GM23248 (cell line): ENCODE measurements around the gene CHTF18.

ENCODE experiments used
- EZH2 ChIP-seq: fragments of 200-600 bp; sonication (generic); IDR thresholded peaks from 2 replicates; pipeline ENCODE4 v1.6.1; 2018; ENCODE audit warnings: antibody characterized with exemption, mild to moderate bottlenecking; ENCODE audit not compliant: insufficient read depth, poor library complexity, severe bottlenecking
- EZH2phosphoT487 ChIP-seq: fragments of 200-600 bp; sonication (generic); IDR thresholded peaks from 2 replicates; pipeline ENCODE4 v1.6.1; 2018; ENCODE audit warnings: antibody characterized with exemption, moderate library complexity, mild to moderate bottlenecking, low read depth; ENCODE audit not compliant: insufficient read depth

DNA sequence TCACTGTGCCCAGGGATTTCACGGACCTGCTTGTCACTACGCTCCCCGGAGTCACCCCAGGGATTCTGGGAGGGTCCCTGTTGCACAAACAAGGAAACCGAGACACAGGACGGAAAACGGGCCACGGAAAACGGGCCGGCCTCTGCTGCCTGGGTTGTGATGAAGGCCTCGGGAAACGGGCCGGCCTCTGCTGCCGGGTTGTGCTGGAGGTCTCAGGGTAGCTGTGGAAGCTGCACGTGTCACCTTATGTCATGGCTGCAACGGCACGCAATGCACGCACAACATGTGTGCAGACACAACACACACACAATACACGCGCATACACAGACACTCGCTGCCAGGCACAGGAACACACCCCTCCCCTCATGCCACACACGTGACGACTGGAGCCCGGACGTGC, 39.1 kb downstream of the CHTF18 start:
- TF ChIP-seq EZH2 (no peak), EZH2phosphoT487 (no peak)
